ENCODE results near the gene RRN3.
A peak's percentile ranks its signal among the peaks of the same experiment; 100 is the strongest.
"Not testable (repeated sequence)": the region's sequence is repeated elsewhere in the genome, so short reads cannot be mapped to it uniquely, and the experiment has no call there.

RRN3 gene

DNA sequence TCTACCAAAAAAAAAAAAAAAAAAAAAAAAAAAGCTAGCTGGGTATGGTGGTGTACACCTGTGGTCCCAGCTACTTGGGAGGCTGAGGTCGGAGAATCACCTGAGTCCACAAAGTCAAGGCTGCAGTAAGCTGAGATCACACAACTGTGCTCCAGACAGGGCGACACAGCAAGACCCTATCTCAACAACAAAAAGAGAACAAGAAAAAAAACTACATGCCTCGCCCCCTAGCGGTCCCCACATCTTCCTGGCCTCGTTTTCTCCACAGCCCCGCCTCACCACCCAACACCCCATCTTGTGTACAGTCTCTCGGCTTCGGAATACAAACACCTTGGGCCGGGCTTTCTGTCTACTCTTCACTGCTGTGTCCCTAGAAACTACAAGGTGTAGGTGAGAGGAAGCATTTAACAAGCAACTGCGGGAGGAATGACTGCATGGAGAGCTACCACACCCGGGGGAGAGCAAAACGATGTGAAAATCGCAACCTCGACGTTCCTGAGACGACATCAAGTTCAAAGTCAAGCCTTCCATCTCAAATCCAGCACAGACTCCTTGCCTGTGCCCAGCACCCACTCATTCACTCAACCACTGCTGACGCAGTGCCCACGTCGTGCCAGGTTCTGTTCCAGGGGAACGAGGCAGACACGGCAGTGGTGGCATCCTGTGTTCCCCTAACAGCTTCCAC is 47.2 kb downstream of the RRN3 start:
- CTCF ChIA-PET: no interaction called here
- no peak overlapping the region for H3K27ac ChIP-seq
- TF ChIP-seq, protein P1, sequence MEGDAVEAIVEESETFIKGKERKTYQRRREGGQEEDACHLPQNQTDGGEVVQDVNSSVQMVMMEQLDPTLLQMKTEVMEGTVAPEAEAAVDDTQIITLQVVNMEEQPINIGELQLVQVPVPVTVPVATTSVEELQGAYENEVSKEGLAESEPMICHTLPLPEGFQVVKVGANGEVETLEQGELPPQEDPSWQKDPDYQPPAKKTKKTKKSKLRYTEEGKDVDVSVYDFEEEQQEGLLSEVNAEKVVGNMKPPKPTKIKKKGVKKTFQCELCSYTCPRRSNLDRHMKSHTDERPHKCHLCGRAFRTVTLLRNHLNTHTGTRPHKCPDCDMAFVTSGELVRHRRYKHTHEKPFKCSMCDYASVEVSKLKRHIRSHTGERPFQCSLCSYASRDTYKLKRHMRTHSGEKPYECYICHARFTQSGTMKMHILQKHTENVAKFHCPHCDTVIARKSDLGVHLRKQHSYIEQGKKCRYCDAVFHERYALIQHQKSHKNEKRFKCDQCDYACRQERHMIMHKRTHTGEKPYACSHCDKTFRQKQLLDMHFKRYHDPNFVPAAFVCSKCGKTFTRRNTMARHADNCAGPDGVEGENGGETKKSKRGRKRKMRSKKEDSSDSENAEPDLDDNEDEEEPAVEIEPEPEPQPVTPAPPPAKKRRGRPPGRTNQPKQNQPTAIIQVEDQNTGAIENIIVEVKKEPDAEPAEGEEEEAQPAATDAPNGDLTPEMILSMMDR (conservative IDR thresholded peaks at IDR 0.05; ENCODE audit: low read depth): no peak
- POLR2A ChIA-PET (ENCODE audit: low non-redundant PET): no interaction called here
- no peak for DNase-seq (ENCODE audit: low spot score)

DNA sequence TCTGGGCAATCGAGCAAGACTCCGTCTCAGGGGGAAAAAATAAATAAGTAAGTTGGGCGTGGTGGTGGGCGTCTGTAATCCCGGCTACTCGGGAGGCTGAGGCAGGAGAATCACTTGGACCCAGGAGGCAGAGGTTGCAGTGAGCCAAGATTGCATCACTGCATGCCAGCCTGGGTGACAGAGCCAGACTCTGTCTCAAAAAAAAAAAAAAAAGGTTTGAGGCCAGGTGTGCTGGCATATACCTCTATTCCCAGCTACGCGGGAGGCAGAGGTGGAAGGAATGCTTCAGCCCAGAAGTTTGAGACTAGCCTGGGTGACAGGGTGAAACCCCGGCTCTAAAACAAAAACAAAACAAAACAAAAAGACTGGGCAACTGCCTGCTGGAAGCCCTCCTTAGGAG is 48.8 kb downstream of the RRN3 start:
- CTCF ChIA-PET; POLR2A ChIA-PET (ENCODE audit: low non-redundant PET); DNase-seq (ENCODE audit: low spot score): not testable (repeated sequence)
- H3K27ac ChIP-seq: peak overlapping the region; percentile 33

DNA sequence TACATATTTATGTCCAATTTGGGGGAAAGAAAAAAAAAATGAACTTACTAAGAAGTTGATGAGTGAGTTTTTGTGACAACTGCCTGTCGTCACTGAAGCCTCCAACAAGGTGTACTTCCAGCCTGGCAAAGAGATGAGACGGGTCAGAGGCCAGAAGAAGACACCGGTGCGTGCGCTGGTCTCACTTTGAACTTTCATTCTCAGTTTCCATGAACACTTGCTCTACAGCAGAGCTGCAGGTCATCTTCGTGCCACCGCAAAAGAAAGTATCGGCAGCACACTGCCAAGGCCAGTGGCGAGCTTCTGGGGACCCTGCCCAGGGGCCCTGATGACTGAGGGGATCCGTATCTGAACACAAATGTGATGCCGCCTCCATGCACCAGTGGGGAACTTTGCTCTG is 49.8 kb downstream of the RRN3 start:
- TF ChIP-seq, protein P1 (conservative IDR thresholded peaks at IDR 0.05; ENCODE audit: low read depth): no peak
- ChIA-PET POLR2A (ENCODE audit: low non-redundant PET) (no interaction called here), CTCF (interaction anchor here (0.6 kb wide), 1 partner anchor 31 kb away, joined by 7 read pairs; no protein-coding TSS in a partner anchor)

DNA sequence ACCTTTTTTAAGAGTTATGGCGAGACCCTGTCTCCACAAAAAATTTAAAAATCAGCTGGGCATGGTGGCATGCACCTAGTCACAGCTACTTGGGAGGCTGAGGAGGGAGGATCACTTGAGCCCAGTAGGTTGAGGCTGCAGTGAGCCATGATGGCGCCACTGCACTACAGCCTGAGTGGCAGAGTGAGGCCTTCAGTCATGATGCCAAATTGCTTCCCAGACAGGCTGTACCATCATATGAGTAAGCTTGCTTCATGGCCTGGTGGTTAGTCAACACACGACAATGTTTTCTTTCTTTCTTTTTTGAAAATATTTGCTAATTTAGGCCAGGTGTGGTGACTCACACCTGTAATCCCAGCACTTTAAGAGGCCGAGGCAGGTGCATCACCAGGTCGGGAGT is 50.7 kb downstream of the RRN3 start:
- ChIA-PET POLR2A (ENCODE audit: low non-redundant PET) (no interaction called here), CTCF (no interaction called here)
- DNase-seq (ENCODE audit: low spot score): peak; percentile 38
- TF ChIP-seq, protein P1 (conservative IDR thresholded peaks at IDR 0.05; ENCODE audit: low read depth): no peak
- H3K27ac ChIP-seq: peak overlapping the region; percentile 28; the same call in 1 of the 2 replicates

More for the DNA sequence above, 49.8 kb downstream of the RRN3 start:
- no peak for DNase-seq (ENCODE audit: low spot score)
- peak overlapping the region; percentile 33; the same call in 1 of the 2 replicates for H3K27ac ChIP-seq

DNA sequence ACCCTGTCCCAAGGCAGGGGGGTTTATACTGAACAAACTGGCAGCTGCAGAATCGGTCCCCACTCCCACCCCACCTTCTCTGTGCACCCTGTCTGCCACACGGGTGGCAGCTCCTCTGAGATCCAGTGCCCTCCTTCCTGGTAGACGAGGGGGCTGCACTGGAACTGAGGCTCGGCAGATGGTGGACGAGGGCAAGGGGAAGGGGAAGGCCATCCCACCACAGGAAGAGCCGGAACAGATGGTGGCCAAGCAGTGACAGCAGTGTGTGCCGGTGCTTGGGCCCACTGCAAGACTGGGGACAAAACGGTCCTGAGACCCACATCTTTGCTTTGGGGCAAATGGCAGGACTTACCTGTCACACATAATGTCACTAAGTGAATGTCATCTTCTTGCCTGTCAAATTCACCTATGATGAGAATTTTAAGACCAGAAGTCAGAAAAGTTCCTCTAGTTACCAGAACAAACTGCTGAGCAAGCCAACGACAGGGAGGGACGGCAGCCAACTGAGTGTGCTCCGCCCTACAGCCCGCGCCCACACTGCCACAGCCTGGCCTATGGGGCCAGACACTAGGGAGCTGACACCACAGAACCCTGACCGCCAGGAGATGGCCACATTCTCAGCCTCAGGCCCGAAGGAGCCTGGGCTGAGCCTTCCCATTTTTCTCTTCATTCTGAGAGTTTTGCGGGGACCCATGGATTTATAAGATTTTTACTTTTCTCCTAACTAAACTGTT is 52.6 kb downstream of the RRN3 start:
- TF ChIP-seq, protein P1 (conservative IDR thresholded peaks at IDR 0.05; ENCODE audit: low read depth): no peak
- POLR2A ChIA-PET (ENCODE audit: low non-redundant PET): no interaction called here
- DNase-seq (ENCODE audit: low spot score): peak; percentile 17
- H3K27ac ChIP-seq: peak overlapping the region; percentile 65
- CTCF ChIA-PET: no interaction called here

DNA sequence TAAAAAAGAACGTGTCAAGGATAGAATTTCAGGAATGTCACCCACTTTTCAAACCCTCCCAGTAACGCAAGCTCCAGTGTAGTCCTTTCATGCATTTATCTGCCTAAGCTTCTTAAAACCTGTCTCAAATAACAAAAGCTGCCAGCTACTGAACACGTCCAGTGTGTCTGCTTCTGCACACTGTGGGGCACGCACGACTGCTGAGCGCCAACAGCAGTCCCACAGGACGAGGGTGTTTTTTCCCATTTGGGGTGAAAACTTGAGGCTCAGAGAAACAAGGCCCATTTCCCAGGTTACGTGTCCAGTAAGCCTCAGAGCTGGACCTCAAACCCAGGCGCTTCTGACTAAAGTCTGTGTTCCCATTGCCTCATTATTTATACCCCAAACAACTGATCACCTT is 55.4 kb downstream of the RRN3 start:
- POLR2A ChIA-PET (ENCODE audit: low non-redundant PET): no interaction called here
- CTCF ChIA-PET: no interaction called here
- TF ChIP-seq, protein P1 (conservative IDR thresholded peaks at IDR 0.05; ENCODE audit: low read depth): no peak
- DNase-seq (ENCODE audit: low spot score): no peak
- no peak overlapping the region for H3K27ac ChIP-seq

DNA sequence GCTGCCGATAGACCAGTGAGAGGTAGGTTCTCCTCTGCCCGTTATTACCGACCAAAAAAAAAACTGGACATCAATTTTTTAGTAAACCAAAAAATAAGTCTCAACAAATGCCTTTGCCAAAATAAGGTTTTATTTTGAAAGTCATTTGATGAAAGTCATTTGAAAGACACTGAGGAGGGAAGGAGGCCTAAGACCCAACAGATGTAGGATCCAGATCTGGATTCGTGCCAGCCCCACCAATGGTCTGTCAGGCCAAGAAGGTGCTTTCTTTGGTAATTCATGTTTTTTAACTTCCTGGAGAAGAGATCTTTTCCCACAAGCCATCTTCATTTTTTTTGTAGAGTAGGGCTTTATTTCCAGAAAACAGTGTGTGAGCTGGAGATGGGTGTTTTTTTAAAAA is 56.3 kb downstream of the RRN3 start:
- no peak for DNase-seq (ENCODE audit: low spot score)
- no peak overlapping the region for H3K27ac ChIP-seq
- CTCF ChIA-PET: no interaction called here
- TF ChIP-seq, protein P1 (conservative IDR thresholded peaks at IDR 0.05; ENCODE audit: low read depth): no peak
- POLR2A ChIA-PET (ENCODE audit: low non-redundant PET): no interaction called here
